CD14-positive monocyte (primary cell): ENCODE data around the gene CACNA1C. TPM values are rescaled to one million over a fixed set of nuclear protein-coding genes. Genes with fewer than 3 reads are reported as not detected.

Experiments used
- DNase-seq, 3 donors: peaks; one replicate each; pipeline ENCODE4 v3.0.0-alpha.2; 2011 to 2022
- H2AFZ ChIP-seq: 2 replicates; pipeline ENCODE4 v1.6.0; 2012; ENCODE audit warnings: mild to moderate bottlenecking, low read depth, low read length, inconsistent platforms; ENCODE audit not compliant: insufficient read depth, poor library complexity, severe bottlenecking
- H3K27ac ChIP-seq, 2 donors: 1 replicate in 1 of 2; 2 replicates in 1 of 2; pipeline ENCODE4 v1.5.1; 2012 to 2013; ENCODE audit warnings: low read length in 2 of 2, control low read depth in 1 of 2, inconsistent platforms in 1 of 2, low read depth in 1 of 2, mild to moderate bottlenecking in 1 of 2
- H3K27me3 ChIP-seq, 2 donors: one replicate each; pipeline versions ENCODE4 v1.6.0 to v1.6.1; 2011 to 2013; ENCODE audit warnings: low read length in 2 of 2; ENCODE audit not compliant: control insufficient read depth in 2 of 2, insufficient read depth in 2 of 2
- H3K36me3 ChIP-seq, 2 donors: replicated peaks in 1 of 2; 1 replicate in 1 of 2; 2 replicates in 1 of 2; pipeline versions ENCODE4 v1.5.1 to v1.6.1; 2012 to 2013; ENCODE audit warnings: low read length in 2 of 2, control low read depth in 1 of 2, inconsistent platforms in 1 of 2, mild to moderate bottlenecking in 1 of 2; ENCODE audit not compliant: insufficient read depth in 2 of 2, control insufficient read depth in 1 of 2
- H3K4me1 ChIP-seq, 2 donors: 1 replicate in 1 of 2; 2 replicates in 1 of 2; pipeline versions ENCODE4 v1.5.1 to v1.6.1; 2012 to 2013; ENCODE audit warnings: low read length in 2 of 2, control low read depth in 1 of 2, inconsistent platforms in 1 of 2, mild to moderate bottlenecking in 1 of 2, moderate library complexity in 1 of 2; ENCODE audit not compliant: insufficient read depth in 2 of 2, control insufficient read depth in 1 of 2
- H3K4me2 ChIP-seq: replicated peaks from 2 replicates; pipeline ENCODE3; 2012; ENCODE audit warnings: low read length, moderate library complexity, mild to moderate bottlenecking; ENCODE audit not compliant: poor library complexity, severe bottlenecking; ENCODE audit errors: extremely low read depth
- H3K4me3 ChIP-seq, 3 experiments: fragments of 200-600 bp in 1 of 3; sonication (generic) in 1 of 3; replicated peaks in 1 of 3; 1 replicate in 2 of 3; 2 replicates in 1 of 3; pipeline ENCODE4 v1.5.1; 2011 to 2013; ENCODE audit warnings: low read length in 3 of 3, mild to moderate bottlenecking in 3 of 3, control low read depth in 2 of 3, low read depth in 2 of 3, inconsistent platforms in 1 of 3, moderate library complexity in 1 of 3
- H3K79me2 ChIP-seq: 2 replicates; pipeline ENCODE4 v1.6.0; 2012; ENCODE audit warnings: mild to moderate bottlenecking, control low read depth, inconsistent platforms, low read length, moderate library complexity; ENCODE audit not compliant: insufficient read depth
- H3K9ac ChIP-seq: 2 replicates; pipeline ENCODE4 v1.6.0; 2017; ENCODE audit warnings: low read length, mild to moderate bottlenecking; ENCODE audit not compliant: insufficient read depth, poor library complexity, severe bottlenecking
- H3K9me3 ChIP-seq, 2 donors: replicated peaks in 1 of 2; 1 replicate in 1 of 2; 2 replicates in 1 of 2; pipeline versions ENCODE4 v1.5.1 to v1.6.1; 2012 to 2013; ENCODE audit warnings: low read length in 2 of 2, control low read depth in 1 of 2; ENCODE audit not compliant: control insufficient read depth in 1 of 2, insufficient read depth in 1 of 2
- H4K20me1 ChIP-seq: 2 replicates; pipeline ENCODE4 v1.6.0; 2012; ENCODE audit warnings: mild to moderate bottlenecking, low read length, control low read depth, moderate library complexity; ENCODE audit not compliant: insufficient read depth
- H3K27ac Mint-ChIP-seq, 7 donors: one replicate each; pipeline ENCODE4 v1.8.0; 2020; ENCODE audit warnings: mild to moderate bottlenecking in 7 of 7, mixed read lengths in 7 of 7, moderate library complexity in 6 of 7, inconsistent platforms in 2 of 7
- H3K27me3 Mint-ChIP-seq, 3 donors: one replicate each; pipeline ENCODE4 v1.8.0; 2021 to 2022; ENCODE audit warnings: low read depth in 3 of 3, mild to moderate bottlenecking in 3 of 3, mixed read lengths in 3 of 3, moderate library complexity in 3 of 3, inconsistent platforms in 1 of 3
- H3K36me3 Mint-ChIP-seq, 2 donors: one replicate each; pipeline ENCODE4 v1.8.0; 2020; ENCODE audit warnings: mixed read lengths in 2 of 2, inconsistent platforms in 1 of 2, mild to moderate bottlenecking in 1 of 2
- H3K4me1 Mint-ChIP-seq: one replicate; pipeline ENCODE4 v1.8.0; 2020; ENCODE audit warnings: mild to moderate bottlenecking, mixed read lengths
- H3K4me3 Mint-ChIP-seq, 2 donors: one replicate each; pipeline ENCODE4 v1.8.0; 2020; ENCODE audit warnings: mild to moderate bottlenecking in 2 of 2, mixed read lengths in 2 of 2, moderate library complexity in 1 of 2
- H3K9me3 Mint-ChIP-seq, 7 donors: one replicate each; pipeline ENCODE4 v1.8.0; 2020 to 2022; ENCODE audit warnings: mixed read lengths in 7 of 7, mild to moderate bottlenecking in 6 of 7, moderate library complexity in 6 of 7, inconsistent platforms in 2 of 7
- WGBS: methylation state at CpG from one replicate; pipeline ENCODE4 v1.1.5; 2013; ENCODE audit warnings: missing lambda C conversion rate; ENCODE audit not compliant: insufficient coverage; 5-methylcytosine and 5-hydroxymethylcytosine counted together
- intact Hi-C, 2 donors: fragments of 100-400 bp; cut with micrococcal nuclease; formaldehyde crosslinking; loops; one replicate each; pipeline versions ENCODE4 v1.15.0 to v1.15.1; 2023
- polyA plus RNA-seq, 3 donors: library from polyadenylated mRNA; depleted of rRNA in 1 of 3; unstranded in 2 of 3; stranded (reverse) in 1 of 3; fragments of 300-500 nt in 2 of 3; fragments of >200 nt in 1 of 3; fragmentation: Illumina TruSeq in 2 of 3; gene quantifications; 1 replicate in 2 of 3; 2 replicates in 1 of 3; pipeline ENCODE4 v1.2.3, GENCODE V29; 2012 to 2021
- TF ChIP-seq, protein P1 (sequence below): fragments of 200-600 bp; IDR thresholded peaks from one replicate; pipeline ENCODE4 v1.8.0; 2022; ENCODE audit warnings: antibody characterized with exemption, mild to moderate bottlenecking

The CACNA1C gene
- polyA plus RNA-seq, 3 donors = not detected

DNA sequence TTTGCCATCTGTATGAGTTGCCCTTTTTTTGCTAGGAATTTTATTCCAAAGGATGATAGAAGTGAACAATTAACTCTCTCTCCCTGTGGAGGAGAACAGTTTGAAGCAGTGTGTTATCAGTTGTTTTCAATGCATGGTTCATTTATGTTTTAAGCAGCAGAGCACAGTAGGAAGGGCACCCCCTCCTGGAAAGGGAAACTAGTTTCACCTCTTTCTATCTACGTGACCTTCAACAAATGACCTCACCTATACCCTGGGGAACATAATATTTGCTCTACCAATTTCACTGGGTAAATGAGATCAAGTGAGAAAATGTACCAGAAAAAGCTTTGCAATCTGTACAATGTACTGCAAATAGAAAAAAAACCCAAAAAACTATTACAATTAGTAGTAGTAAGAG, 43.2 kb upstream of the CACNA1C start:
- Mint-ChIP-seq H3K4me3 (no peak overlapping the region), H3K27ac (no peak overlapping the region), H3K9me3 (peaks cover 0 to 3% (median 0%) of the 10 kb centered on the region in 7 donors), H3K4me1 (peaks cover under 1% of the 10 kb centered on the region), H3K36me3 (no peaks in the 10 kb centered on the region), H3K27me3 (peaks cover 0 to 12% (median 11%) of the 10 kb centered on the region in 3 donors)
- no peaks in the 10 kb centered on the region for H3K79me2 ChIP-seq
- no peak overlapping the region for H3K9ac ChIP-seq
- H3K27me3 ChIP-seq = no peaks in the 10 kb centered on the region
- TF ChIP-seq, protein P1, sequence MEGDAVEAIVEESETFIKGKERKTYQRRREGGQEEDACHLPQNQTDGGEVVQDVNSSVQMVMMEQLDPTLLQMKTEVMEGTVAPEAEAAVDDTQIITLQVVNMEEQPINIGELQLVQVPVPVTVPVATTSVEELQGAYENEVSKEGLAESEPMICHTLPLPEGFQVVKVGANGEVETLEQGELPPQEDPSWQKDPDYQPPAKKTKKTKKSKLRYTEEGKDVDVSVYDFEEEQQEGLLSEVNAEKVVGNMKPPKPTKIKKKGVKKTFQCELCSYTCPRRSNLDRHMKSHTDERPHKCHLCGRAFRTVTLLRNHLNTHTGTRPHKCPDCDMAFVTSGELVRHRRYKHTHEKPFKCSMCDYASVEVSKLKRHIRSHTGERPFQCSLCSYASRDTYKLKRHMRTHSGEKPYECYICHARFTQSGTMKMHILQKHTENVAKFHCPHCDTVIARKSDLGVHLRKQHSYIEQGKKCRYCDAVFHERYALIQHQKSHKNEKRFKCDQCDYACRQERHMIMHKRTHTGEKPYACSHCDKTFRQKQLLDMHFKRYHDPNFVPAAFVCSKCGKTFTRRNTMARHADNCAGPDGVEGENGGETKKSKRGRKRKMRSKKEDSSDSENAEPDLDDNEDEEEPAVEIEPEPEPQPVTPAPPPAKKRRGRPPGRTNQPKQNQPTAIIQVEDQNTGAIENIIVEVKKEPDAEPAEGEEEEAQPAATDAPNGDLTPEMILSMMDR = no peak
- no peaks in the 10 kb centered on the region for H3K36me3 ChIP-seq
- no peak overlapping the region for H3K4me2 ChIP-seq
- no peak overlapping the region for H3K4me3 ChIP-seq
- no peak overlapping the region for H2AFZ ChIP-seq
- H3K27ac ChIP-seq = no peak overlapping the region
- intact Hi-C loops = no loop called here
- H4K20me1 ChIP-seq = no peaks in the 10 kb centered on the region
- H3K4me1 ChIP-seq = peaks cover 1% of the 10 kb centered on the region in 2 donors
- DNase-seq = no peak
- no CpG with 5 or more reads among the region's 1 CpG for WGBS
- H3K9me3 ChIP-seq = no peaks in the 10 kb centered on the region

DNA sequence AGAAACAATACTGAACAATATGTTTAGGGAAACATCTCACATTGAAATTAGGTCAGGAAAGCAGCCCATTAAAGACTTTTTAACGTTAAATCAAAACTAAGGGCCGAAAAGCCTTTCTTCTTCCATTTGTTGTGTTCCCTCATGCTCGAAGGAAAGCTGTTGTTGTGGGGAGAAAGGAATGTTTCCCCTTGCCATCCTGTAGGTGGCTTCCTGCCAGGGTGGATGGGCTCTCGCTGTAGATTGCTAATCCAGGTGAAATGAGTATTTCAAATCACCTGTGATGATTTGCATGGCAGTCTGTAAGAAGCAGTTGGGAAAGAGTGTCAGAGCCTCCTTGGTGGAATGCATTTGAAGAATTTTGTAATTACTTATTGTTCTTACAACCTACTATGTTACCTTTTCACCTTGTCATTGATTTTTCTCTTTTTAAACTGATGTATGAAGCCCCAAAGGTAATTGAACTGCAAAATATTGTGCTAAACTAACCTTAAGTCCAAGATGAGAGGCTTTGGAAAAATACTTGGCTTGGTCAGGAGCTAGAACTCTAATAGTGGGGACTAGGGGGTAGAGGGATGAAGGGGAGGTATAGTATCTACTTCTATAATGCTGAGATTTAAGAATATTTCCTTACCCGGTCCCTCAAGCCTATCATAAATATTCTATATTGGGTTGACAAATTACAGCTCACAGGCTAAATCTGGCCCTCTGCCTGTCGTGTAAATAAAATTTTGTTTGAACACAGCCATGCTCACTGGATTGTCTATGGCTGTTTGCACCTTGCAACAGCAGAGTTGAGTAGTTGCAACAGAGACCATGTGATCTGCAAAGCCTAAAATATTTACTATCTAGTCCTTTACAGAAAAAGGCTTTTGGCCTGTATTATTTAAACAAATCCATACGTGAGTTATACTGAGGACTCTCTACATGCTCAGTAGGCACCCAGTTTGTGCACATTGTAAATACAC, 40.9 kb upstream of the CACNA1C start:
- DNase-seq = no peak
- Histone ChIP-seq H3K79me2 (no peaks in the 10 kb centered on the region), H3K4me3 (no peak overlapping the region), H3K27me3 (no peaks in the 10 kb centered on the region), H4K20me1 (no peaks in the 10 kb centered on the region), H3K36me3 (no peaks in the 10 kb centered on the region), H3K27ac (no peak overlapping the region), H3K4me1 (no peaks in the 10 kb centered on the region), H3K4me2 (no peak overlapping the region), H3K9me3 (no peaks in the 10 kb centered on the region), H3K9ac (no peak overlapping the region), H2AFZ (no peak overlapping the region)
- H3K27ac Mint-ChIP-seq = no peak overlapping the region
- no peaks in the 10 kb centered on the region for H3K4me1 Mint-ChIP-seq
- H3K27me3 Mint-ChIP-seq = peaks cover 0 to 16% (median 12%) of the 10 kb centered on the region in 3 donors
- peaks cover 0 to 3% (median 0%) of the 10 kb centered on the region in 7 donors for H3K9me3 Mint-ChIP-seq
- TF ChIP-seq, protein P1 = no peak
- H3K36me3 Mint-ChIP-seq = no peaks in the 10 kb centered on the region
- intact Hi-C loops = no loop called here
- WGBS = 100% methylated on average over 3 of the region's 7 CpGs
- no peak overlapping the region for H3K4me3 Mint-ChIP-seq
